DLD1 (cell line): ENCODE data around the gene AGPAT3.
"Not testable (repeated sequence)": the region's sequence is repeated elsewhere in the genome, so short reads cannot be mapped to it uniquely, and the experiment has no call there.

Source experiments
- in situ Hi-C: cut with HindIII; loops from 2 replicates; pipeline ENCODE4 v1.10.0; 2017; ENCODE audit warnings: low sequenced_read_pairs

The AGPAT3 gene, protein sequence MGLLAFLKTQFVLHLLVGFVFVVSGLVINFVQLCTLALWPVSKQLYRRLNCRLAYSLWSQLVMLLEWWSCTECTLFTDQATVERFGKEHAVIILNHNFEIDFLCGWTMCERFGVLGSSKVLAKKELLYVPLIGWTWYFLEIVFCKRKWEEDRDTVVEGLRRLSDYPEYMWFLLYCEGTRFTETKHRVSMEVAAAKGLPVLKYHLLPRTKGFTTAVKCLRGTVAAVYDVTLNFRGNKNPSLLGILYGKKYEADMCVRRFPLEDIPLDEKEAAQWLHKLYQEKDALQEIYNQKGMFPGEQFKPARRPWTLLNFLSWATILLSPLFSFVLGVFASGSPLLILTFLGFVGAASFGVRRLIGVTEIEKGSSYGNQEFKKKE

GRCh38 chr21:43864962-43865539, at the start of gene AGPAT3:
AGPAT3 (plus strand) TSS chr21:43865223; CDS start chr21:43959682, 94,459 bp downstream.
- in situ Hi-C loops, result no loop called here

- in situ Hi-C loops, result no loop called here
Measured at GRCh38 chr21:43815991-43816390, 49.0 kb upstream of the AGPAT3 start.

GRCh38 chr21:43816611-43817071, 48.4 kb upstream of the AGPAT3 start:
- in situ Hi-C loops, result no loop called here

- in situ Hi-C loops, result no loop called here
Measured at GRCh38 chr21:43817157-43818086, 47.6 kb upstream of the AGPAT3 start.

DNA sequence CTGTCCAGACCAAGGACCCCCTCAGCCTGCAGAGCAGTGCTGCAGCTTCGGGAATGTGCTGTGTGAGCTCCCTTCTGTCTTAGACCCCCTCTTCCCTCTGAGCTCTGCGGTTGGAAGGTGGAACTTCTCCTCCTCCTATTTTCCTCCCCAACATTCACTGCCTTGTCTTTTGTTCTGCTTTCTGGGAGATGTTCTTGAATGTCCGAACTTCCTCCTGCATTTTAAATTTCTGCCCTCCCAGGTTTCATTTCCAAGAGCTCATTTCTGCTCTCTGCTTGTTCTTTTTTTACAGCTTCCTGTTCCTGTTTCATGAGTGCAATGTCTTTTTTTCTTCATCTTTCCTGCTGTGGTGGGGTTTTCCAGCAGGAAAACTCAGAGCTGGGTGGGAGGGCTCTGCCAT, 46.3 kb upstream of the AGPAT3 start:
- in situ Hi-C loops, result no loop called here

DNA sequence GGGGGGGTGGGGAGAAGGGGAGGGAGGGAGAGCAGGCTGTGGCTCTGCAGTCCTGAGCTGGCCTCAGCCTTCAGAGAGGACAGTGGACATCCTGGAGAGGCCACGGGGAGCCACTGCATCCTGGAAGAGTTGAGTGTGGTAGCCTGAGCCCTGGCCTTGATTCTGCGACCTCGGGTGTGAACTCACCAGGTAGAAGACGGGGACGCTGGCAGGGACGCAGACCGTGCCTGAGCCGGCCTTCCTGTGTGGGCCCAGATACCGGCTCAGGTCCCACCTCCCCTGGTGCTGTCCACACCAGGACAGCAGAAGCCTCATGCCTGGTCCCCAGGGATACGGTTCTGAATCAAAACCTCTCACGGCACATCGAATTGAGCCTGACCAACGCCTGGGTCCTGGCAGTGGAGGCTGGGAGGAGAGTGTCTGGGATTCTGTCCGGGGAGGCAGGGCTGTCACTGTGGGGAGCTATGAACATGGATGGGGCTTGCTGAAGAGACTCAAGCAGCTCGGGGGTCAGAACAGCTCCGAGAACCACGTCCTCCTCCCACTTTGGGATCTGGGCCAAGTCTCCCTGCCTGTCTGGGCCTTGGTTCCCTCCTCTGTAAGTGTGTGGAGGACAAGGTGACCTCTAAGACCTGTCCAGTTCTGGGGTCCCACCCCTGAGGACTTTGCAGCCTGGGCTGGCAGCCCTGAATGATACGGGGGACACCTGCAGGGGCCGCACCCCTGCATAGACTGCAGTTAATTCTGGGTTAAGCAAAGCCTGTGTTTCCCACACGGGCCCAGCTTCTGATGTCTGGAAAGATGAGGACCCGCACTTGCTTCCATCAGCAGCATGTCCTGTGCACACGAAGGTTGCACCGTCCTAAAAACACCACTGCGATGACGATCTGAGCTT, 45.3 kb upstream of the AGPAT3 start:
- in situ Hi-C loops, result no loop called here

GRCh38 chr21:43820466-43820865, 44.6 kb upstream of the AGPAT3 start:
- in situ Hi-C loops, result no loop called here

DNA sequence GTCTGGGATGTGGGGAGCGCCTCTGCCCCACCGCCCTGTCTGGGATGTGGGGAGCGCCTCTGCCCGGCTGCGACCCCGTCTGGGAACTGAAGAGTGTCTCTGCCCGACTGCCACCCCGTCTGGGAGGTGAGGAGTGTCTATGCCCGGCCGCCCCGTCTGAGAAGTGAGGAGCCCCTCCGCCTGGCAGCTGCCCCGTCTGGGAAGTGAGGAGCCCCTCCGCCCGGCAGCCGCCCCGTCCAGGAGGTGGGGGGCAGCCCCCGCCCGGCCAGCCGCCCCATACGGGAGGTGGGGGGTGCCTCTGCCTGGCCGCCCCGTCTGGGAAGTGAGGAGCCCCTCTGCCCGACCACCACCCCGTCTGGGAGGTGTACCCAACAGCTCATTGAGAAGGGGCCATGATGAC, 42.9 kb upstream of the AGPAT3 start:
- in situ Hi-C loops, result not testable (repeated sequence)

- in situ Hi-C loops, result not testable (repeated sequence)
Measured at GRCh38 chr21:43822741-43823140, 42.3 kb upstream of the AGPAT3 start.

DNA sequence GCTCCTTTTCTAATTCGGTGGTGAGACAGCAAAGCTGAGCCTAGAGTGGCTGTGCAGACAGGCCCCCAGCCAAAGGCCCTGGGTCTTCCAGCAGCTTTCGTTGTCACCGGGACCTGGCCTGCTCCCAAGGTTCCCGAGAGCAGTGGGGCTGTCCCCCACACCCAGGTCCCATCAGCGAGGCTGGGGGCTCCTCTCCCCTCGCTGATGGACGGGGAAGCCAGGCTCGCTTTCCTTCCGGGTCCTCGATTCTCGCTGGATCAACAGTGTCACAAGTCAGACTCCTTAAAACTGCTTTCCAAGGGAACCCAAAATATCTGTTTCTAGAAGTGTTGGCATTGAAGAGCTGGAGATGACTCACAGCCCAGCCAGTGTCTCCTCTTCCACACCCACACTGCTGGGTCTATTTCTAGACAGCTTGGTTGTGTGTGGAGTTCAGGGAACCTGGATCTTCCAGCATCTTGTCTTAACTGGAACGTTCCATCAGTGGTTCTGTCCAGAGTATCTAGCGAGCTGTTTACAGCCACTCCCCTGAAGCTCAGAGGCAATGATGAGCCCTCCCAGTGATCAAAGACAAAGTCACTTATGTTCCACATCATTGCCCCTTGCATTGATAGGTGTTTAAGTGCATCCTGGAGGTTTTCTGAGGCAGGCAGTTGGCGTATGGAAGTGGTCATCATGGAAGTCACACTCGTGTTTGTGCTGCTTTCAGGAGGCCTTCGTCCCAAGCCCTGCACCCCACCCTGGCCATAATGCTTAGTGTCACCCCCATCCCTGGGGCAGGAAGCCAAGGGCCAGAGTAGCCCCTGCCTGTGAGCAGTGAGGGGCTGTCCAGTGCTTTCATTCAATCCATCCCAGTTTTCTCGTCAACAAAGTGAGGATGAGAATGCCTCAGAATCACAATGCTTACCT, 40.4 kb upstream of the AGPAT3 start:
- in situ Hi-C loops, result no loop called here

DNA sequence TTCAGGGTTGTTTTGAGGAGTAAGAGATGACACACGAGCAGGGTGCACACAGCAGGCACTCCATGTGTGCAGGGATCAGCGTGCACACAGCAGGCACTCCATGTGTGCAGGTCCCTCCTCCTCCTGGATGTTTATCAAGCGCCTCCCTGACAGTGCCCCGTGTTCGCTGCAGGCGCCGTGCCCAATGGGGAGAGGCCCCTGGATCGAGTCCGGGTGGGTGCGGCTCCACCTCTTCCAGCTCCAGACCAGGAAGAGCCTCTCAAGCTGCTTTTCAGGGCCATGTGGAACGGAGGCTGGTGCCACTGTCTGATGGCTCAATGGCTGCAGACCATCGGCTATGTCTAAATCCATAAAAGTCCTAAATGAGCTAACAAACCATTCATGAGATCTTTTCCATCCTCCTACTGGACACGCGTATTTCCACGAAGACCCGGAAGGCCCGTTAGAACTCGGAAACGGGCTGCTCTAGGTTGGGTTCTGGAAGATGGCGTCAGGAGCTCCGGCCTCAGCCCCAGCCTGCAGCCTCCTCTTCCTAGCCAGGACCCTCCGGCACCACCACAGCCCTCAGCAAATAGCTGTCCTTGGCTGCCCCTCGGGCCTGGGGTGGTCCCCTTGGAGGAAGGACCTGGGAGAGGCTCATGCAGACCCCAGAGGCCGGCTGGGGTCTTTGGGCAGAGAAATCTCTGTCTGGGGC, 39.6 kb upstream of the AGPAT3 start:
- in situ Hi-C loops, result no loop called here

- in situ Hi-C loops, result no loop called here
Measured at GRCh38 chr21:43825936-43826622, 38.9 kb upstream of the AGPAT3 start.

DNA sequence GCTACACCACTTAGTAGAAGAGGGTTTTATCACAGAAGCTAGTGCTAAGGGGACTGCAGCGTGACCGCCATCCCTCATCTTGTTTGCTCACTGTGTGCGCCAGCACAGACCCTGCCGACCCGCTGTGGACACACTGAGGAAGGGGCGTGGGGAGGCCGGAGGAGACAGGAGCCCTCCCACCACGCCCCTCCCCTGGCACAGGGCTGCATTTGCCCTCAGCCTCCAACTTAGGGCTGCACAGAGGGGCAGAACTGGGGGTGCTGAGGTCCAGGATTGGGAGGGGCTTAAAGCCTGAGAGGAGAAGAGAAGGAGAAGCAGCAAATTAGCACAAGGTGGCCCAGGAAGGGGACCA, 38.4 kb upstream of the AGPAT3 start:
- in situ Hi-C loops, result no loop called here

- in situ Hi-C loops, result no loop called here
Measured at GRCh38 chr21:43827015-43827611, 37.9 kb upstream of the AGPAT3 start.

GRCh38 chr21:43829161-43829560, 35.9 kb upstream of the AGPAT3 start:
- in situ Hi-C loops, result no loop called here

DNA sequence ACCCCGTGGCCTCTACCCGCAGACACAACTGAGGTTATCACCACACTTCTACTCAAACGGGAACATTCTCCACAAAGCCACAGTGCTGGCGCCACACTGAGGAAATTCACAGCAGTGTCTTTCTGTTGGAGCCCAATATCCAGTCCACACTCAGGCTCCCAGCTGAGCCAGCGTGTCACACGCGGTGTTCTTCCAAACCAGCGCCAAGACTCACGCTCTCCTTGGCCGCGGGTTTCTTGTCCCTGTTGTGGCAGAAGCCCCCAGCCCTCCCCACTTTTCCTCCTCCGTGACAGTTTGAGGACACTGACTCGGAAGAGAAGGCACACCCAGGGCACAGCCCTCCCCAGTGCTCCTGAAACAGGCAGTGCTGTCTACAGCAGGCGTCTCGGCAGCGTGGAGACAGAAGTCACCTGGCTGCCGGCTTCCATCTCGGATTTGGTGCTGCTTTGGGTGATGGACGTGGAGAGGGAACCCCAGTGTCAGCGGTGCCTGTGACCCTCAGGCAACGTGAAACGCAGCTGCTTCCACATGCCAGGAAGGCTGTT, 35.4 kb upstream of the AGPAT3 start:
- in situ Hi-C loops, result no loop called here

DNA sequence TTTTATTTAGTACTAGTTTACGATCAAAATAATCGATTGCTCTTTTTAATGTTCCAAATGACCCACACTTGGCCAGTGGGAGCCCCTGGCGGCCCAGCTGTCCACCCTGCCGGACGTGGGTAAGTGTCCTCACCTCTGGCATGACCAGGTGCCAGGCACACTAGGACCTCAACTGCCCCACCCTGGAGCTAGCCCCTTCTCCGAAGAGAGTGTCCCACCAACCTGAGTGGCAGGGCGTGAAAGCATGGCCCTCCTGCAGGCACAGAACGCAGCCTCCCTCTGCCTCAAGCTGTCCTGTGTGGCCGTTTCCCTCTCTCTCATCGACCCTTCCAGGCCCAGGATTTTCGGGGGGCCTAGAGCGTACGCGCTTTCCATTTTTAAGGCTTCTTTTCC, 32.9 kb upstream of the AGPAT3 start:
- in situ Hi-C loops, result no loop called here

GRCh38 chr21:43832648-43833047, 32.4 kb upstream of the AGPAT3 start:
- in situ Hi-C loops, result no loop called here
